H7 (cell line): ENCODE measurements around the gene FAM227A. TPM values are rescaled to one million over a fixed set of nuclear protein-coding genes. Genes with fewer than 3 reads are reported as not detected.
"Not testable (repeated sequence)": the region's sequence is repeated elsewhere in the genome, so short reads cannot be mapped to it uniquely, and the experiment has no call there.

Source experiments
- DNase-seq: peaks from one replicate; pipeline ENCODE4 v3.0.0; 2012
- H3K27me3 ChIP-seq: 2 replicates; pipeline ENCODE4 v1.6.0; 2011; ENCODE audit warnings: mild to moderate bottlenecking, low read length; ENCODE audit not compliant: control insufficient read depth, insufficient read depth
- H3K36me3 ChIP-seq: replicated peaks from 2 replicates; pipeline ENCODE4 v1.5.1; 2011; ENCODE audit warnings: low read length; ENCODE audit not compliant: control insufficient read depth, insufficient read depth
- H3K4me3 ChIP-seq: 2 replicates; pipeline ENCODE4 v1.5.1; 2011; ENCODE audit warnings: low read depth, mild to moderate bottlenecking, control low read depth, low read length, moderate library complexity; ENCODE audit not compliant: insufficient read depth
- total RNA-seq: library from RNA; depleted of rRNA; stranded (reverse); fragments of >200 nt; shearing (Covaris generic); gene quantifications from 2 replicates; pipeline ENCODE4 v1.2.3, GENCODE V29; 2014

Gene FAM227A
- total RNA-seq, 1 experiment from 2014 or later = 3.8 TPM

GRCh38 chr22:38689651-38690050 lies 33.5 kb upstream of the FAM227A start:
- Histone ChIP-seq H3K36me3 (peaks cover 12% of the 10 kb centered on the region), H3K27me3 (no peaks in the 10 kb centered on the region), H3K4me3 (no peak overlapping the region)
- no peak for DNase-seq

GRCh38 chr22:38685761-38686160 lies 29.6 kb upstream of the FAM227A start:
- peaks cover 17% of the 10 kb centered on the region for H3K36me3 ChIP-seq
- H3K27me3 ChIP-seq = no peaks in the 10 kb centered on the region
- DNase-seq = no peak
- H3K4me3 ChIP-seq = no peak overlapping the region

GRCh38 chr22:38684895-38685294 lies 28.7 kb upstream of the FAM227A start:
- Histone ChIP-seq H3K27me3 (no peaks in the 10 kb centered on the region), H3K4me3 (no peak overlapping the region), H3K36me3 (peaks cover 17% of the 10 kb centered on the region)
- no peak for DNase-seq

- peaks cover 10% of the 10 kb centered on the region for H3K36me3 ChIP-seq
- no peaks in the 10 kb centered on the region for H3K27me3 ChIP-seq
- DNase-seq = peak; percentile 97
- H3K4me3 ChIP-seq = peak within 1 kb of the TSS; percentile 97
Measured at GRCh38 chr22:38681582-38682335, 25.6 kb upstream of the FAM227A start, which contains the start of gene TOMM22. TOMM22 (plus strand) TSS chr22:38681957; CDS start chr22:38681979, 22 bp downstream.

GRCh38 chr22:38675833-38676232 lies 19.6 kb upstream of the FAM227A start:
- Histone ChIP-seq H3K4me3 (no peak overlapping the region), H3K27me3 (no peaks in the 10 kb centered on the region), H3K36me3 (peaks cover 12% of the 10 kb centered on the region)
- DNase-seq = no peak

- no peak for DNase-seq
- no peaks in the 10 kb centered on the region for H3K27me3 ChIP-seq
- H3K36me3 ChIP-seq = peaks cover 12% of the 10 kb centered on the region
- H3K4me3 ChIP-seq = no peak overlapping the region
Measured at GRCh38 chr22:38674888-38675287, 18.7 kb upstream of the FAM227A start.

GRCh38 chr22:38657045-38657909 lies 1.1 kb upstream of the FAM227A start:
- Histone ChIP-seq H3K4me3 (peak overlapping the region; percentile 86), H3K27me3 (no peaks in the 10 kb centered on the region), H3K36me3 (no peaks in the 10 kb centered on the region)
- peak; percentile 66 for DNase-seq

- DNase-seq = no peak
- H3K36me3 ChIP-seq = no peaks in the 10 kb centered on the region
Measured at GRCh38 chr22:38655519-38656255, 505 bp downstream of the FAM227A start.

GRCh38 chr22:38653741-38654140 lies 2.5 kb downstream of the FAM227A start:
- DNase-seq = no peak
- Histone ChIP-seq H3K27me3 (no peaks in the 10 kb centered on the region), H3K4me3 (no peak overlapping the region), H3K36me3 (no peaks in the 10 kb centered on the region)

More at GRCh38 chr22:38655519-38656255, 505 bp downstream of the FAM227A start:
- Histone ChIP-seq H3K27me3 (no peaks in the 10 kb centered on the region), H3K4me3 (peak overlapping the region; percentile 86)

- DNase-seq = no peak
- Histone ChIP-seq H3K27me3 (no peaks in the 10 kb centered on the region), H3K4me3 (no peak overlapping the region), H3K36me3 (no peaks in the 10 kb centered on the region)
Measured at GRCh38 chr22:38652859-38653258, 3.3 kb downstream of the FAM227A start.

- Histone ChIP-seq H3K36me3 (no peaks in the 10 kb centered on the region; the same call in 1 of the 2 replicates), H3K4me3 (no peak overlapping the region), H3K27me3 (no peaks in the 10 kb centered on the region)
- DNase-seq = no peak
Measured at GRCh38 chr22:38649841-38650522, 6.2 kb downstream of the FAM227A start.

GRCh38 chr22:38645430-38645829 lies 10.8 kb downstream of the FAM227A start:
- DNase-seq = no peak
- no peaks in the 10 kb centered on the region for H3K27me3 ChIP-seq
- H3K36me3 ChIP-seq = no peaks in the 10 kb centered on the region; the same call in 1 of the 2 replicates

GRCh38 chr22:38644245-38644644 lies 11.9 kb downstream of the FAM227A start:
- H3K4me3 ChIP-seq, H3K36me3 ChIP-seq, H3K27me3 ChIP-seq, DNase-seq: not testable (repeated sequence)

More at GRCh38 chr22:38645430-38645829, 10.8 kb downstream of the FAM227A start:
- no peak overlapping the region for H3K4me3 ChIP-seq
